ENCODE measurements around the gene MBD6.
"Not testable (repeated sequence)": the region's sequence is repeated elsewhere in the genome, so short reads cannot be mapped to it uniquely, and the experiment has no call there.

MBD6 gene

GRCh38 chr12:57515934-57516541, 6.6 kb upstream of the MBD6 start:
- Histone ChIP-seq H3K27me3 (no peaks in the 10 kb centered on the region), H3K36me3 (peaks cover 54 to 70% (median 66%) of the 10 kb centered on the region in 3 donors), H3K9me3 (no peaks in the 10 kb centered on the region), H3K4me3 (no peak overlapping the region), H3K27ac (no peak overlapping the region), H3K4me1 (peaks cover 4 to 33% (median 29%) of the 10 kb centered on the region in 4 donors)
- intact Hi-C loops (cut with DNase I; ENCODE audit: low total_unique reads), result no loop called here
- no peak for DNase-seq
- no peak for TF ChIP-seq CTCF (IDR thresholded peaks at IDR 0.05)

DNA sequence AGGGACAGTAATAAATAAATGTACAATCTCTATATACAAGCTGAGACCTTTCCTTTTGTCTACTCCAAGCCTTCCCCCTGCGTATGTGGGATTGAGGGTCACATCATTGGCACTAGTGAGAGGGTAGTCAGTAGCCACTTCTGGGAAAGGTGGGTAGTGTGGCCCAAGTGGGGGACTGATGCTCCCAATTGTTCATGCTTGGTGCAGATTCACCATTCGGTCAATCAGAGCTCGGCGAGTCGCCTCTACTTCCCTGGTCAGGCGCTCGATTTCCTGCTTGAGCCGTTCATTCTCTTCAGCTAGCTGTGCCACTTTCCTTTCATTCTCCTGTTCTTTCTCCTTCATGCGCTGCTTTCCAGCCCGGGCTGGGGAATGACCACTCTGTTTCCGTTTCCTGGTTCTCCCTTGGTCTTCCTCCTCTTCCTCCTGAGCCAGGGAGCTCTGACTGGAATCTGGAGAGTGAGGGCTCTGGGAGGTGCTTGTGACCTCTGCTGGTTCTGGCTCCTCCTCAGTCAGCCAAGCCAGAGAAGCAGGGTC, 5.9 kb upstream of the MBD6 start:
- Histone ChIP-seq H3K27ac (peak overlapping the region; percentile 92 to 100), H3K4me3 (no peak overlapping the region), H3K36me3 (peaks cover 47 to 63% (median 59%) of the 10 kb centered on the region in 3 donors), H3K9me3 (no peaks in the 10 kb centered on the region), H3K27me3 (no peaks in the 10 kb centered on the region), H3K4me1 (peaks cover 4 to 39% (median 35%) of the 10 kb centered on the region in 4 donors)
- no peak for DNase-seq
- intact Hi-C loops (cut with DNase I; ENCODE audit: low total_unique reads), result no loop called here
- no peak for TF ChIP-seq CTCF (IDR thresholded peaks at IDR 0.05)

- Histone ChIP-seq H3K9me3 (no peaks in the 10 kb centered on the region), H3K27me3 (no peaks in the 10 kb centered on the region), H3K4me3 (peak overlapping the region in 1 of 2 donors; percentile 91), H3K4me1 (peaks cover 4 to 44% (median 38%) of the 10 kb centered on the region in 4 donors), H3K27ac (peak overlapping the region; percentile 92 to 100), H3K36me3 (peaks cover 42 to 58% (median 54%) of the 10 kb centered on the region in 3 donors)
- intact Hi-C loops (cut with DNase I; ENCODE audit: low total_unique reads), result no loop called here
- DNase-seq, result no peak
- no peak for TF ChIP-seq CTCF (IDR thresholded peaks at IDR 0.05)
These were observed 5.4 kb upstream of the MBD6 start for GRCh38 chr12:57517187-57517586.

DNA sequence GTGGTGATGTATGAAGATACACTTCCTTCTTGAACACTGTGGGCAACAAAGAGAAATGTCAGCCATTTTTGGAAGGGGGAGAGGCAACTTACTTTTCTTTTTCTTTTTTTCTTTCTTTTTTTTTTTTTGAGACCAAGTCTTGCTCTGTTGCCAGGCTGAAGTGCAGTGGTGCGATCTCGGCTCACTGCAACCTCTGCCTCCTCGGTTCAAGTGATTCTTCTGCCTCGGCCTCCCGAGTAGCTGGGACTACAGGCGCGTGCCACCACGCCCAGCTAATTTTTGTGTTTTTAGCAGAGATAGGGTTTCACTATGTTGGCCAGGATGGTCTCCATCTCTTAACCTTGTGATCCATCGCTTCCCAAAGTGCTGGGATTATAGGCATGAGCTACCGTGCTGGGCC, 4.9 kb upstream of the MBD6 start:
- H3K9me3 ChIP-seq; intact Hi-C loops (cut with DNase I; ENCODE audit: low total_unique reads); H3K27me3 ChIP-seq; DNase-seq: not testable (repeated sequence)
- H3K36me3 ChIP-seq, result peaks cover 37 to 53% (median 49%) of the 10 kb centered on the region in 3 donors
- peak overlapping the region; percentile 65 to 91 for H3K4me3 ChIP-seq
- peak overlapping the region; percentile 92 to 100 for H3K27ac ChIP-seq
- peaks cover 4 to 45% (median 40%) of the 10 kb centered on the region in 4 donors for H3K4me1 ChIP-seq

DNA sequence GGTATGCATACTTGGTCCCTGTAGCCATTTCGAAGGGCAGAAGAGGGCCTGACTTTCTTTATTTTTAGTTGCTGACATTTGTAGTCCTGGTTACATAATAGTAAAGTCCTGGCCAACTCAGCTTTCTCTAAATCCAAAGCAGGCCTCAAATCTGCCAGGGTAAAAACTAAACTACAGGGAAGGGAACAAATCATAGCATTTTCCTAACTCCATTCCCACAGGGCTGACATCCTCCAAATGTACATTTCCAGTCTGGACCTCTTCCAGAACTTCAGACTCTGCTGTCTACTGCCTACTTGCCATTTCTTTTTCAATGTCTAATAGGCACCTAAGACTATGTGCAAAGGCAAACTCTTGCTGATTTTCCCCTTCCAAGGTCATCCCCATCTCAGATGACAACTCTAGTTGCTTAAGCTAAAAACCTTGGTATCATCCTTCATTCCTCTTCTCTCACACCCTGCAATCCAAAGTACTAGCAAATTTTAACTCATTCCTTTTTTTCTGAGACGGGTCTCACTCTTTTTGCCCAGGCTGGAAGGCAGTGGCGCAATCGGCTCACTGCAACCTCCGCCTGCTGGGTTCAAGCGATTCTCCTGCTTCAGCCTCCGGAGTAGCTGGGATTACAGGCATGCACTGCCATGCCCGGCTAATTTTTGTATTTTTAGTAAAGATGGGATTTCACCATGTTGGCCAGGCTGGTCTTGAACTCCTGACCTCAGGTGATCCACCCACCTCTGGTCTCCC, 4.3 kb upstream of the MBD6 start:
- peak overlapping the region; percentile 92 to 100 for H3K27ac ChIP-seq
- H3K4me3 ChIP-seq, result peak overlapping the region; percentile 65 to 91
- no peak for DNase-seq
- peaks cover 34 to 46% (median 43%) of the 10 kb centered on the region in 3 donors for H3K36me3 ChIP-seq
- no peaks in the 10 kb centered on the region for H3K27me3 ChIP-seq
- H3K4me1 ChIP-seq, result peaks cover 4 to 46% (median 40%) of the 10 kb centered on the region in 4 donors
- intact Hi-C loops (cut with DNase I; ENCODE audit: low total_unique reads), result no loop called here
- no peaks in the 10 kb centered on the region for H3K9me3 ChIP-seq
- no peak for TF ChIP-seq CTCF (IDR thresholded peaks at IDR 0.05)
